HepG2 (cell line): ENCODE results near the gene ACE. TPM values are rescaled to one million over a fixed set of nuclear protein-coding genes. Genes with fewer than 3 reads are reported as not detected.

Source experiments
- ATAC-seq: fragments of 200-7000 bp; cut with Tn5 transposase; 3 replicates; pipeline ENCODE4 v1.9.1; 2020; ENCODE audit warnings: mild to moderate bottlenecking, moderate library complexity
- BruUV-seq: library from RNA; stranded (reverse); fragments of 400-500 nt; replicated peaks from 2 replicates; lab custom pipeline; 2021; lab: Mats Ljungman, UMichigan
- CTCF ChIA-PET: fragments of 300-600 bp; formaldehyde crosslinking; extraction: SDS; loops from one replicate; lab custom pipeline; 2021; ENCODE audit warnings: low total read pairs, inconsistent platforms, low intra/inter-chr PET ratio; lab: Yijun Ruan, JAX
- POLR2A ChIA-PET: fragments of 350-600 bp; sonication (Branson Sonifier 250); formaldehyde crosslinking; loops from one replicate; lab custom pipeline; 2020; ENCODE audit warnings: antibody characterized with exemption, inconsistent platforms; lab: Yijun Ruan, JAX
- DNase-seq: peaks from one replicate; pipeline ENCODE4 v3.0.0-alpha.2; 2015; ENCODE audit warnings: low spot score
- FAIRE-seq: peaks from 3 replicates; lab custom pipeline; 2011; peaks lifted over from hg19 to GRCh38; lab: Jason Lieb, UNC
- H2AFZ ChIP-seq: one replicate; pipeline ENCODE4 v1.6.1; 2011; ENCODE audit warnings: low read length, inconsistent platforms
- H3K27ac ChIP-seq: fragments of 300-600 bp; 3 replicates; pipeline ENCODE4 v1.8.0; 2011; ENCODE audit warnings: mixed run types, mild to moderate bottlenecking, mixed read lengths, low read length, inconsistent platforms; ENCODE audit not compliant: insufficient read depth; ENCODE audit errors: extremely low read length
- H3K27me3 ChIP-seq, 2 experiments: fragments of 200-600 bp in 1 of 2; 2 replicates in 1 of 2; 3 replicates in 1 of 2; pipeline versions ENCODE4 v1.6.0 to v1.8.0; 2011; ENCODE audit warnings: low read length in 2 of 2, mild to moderate bottlenecking in 2 of 2, moderate library complexity in 2 of 2, inconsistent platforms in 1 of 2; ENCODE audit not compliant: insufficient read depth in 2 of 2, control insufficient read depth in 1 of 2
- H3K36me3 ChIP-seq, 2 experiments: fragments of 200-600 bp in 1 of 2; replicated peaks in 1 of 2; 2 replicates in 1 of 2; 3 replicates in 1 of 2; pipeline versions ENCODE4 v1.5.1 to v1.8.0; 2011; ENCODE audit warnings: low read length in 2 of 2, inconsistent platforms in 1 of 2; ENCODE audit not compliant: insufficient read depth in 2 of 2, control insufficient read depth in 1 of 2
- H3K4me1 ChIP-seq: 2 replicates; pipeline ENCODE4 v1.5.1; 2012; ENCODE audit warnings: low read length, inconsistent platforms; ENCODE audit not compliant: insufficient read depth
- H3K4me2 ChIP-seq: 2 replicates; pipeline ENCODE4 v1.6.0; 2011; ENCODE audit warnings: low read depth, low read length, inconsistent platforms
- H3K4me3 ChIP-seq, 3 experiments: fragments of 200-600 bp in 1 of 3; sonication (generic), shearing (Covaris generic) in 1 of 3; replicated peaks in 1 of 3; 2 replicates each; pipeline ENCODE4 v1.5.1; 2011 to 2016; ENCODE audit warnings: low read length in 3 of 3, inconsistent platforms in 2 of 3, low read depth in 2 of 3, mild to moderate bottlenecking in 2 of 3, control low read depth in 1 of 3, mixed read lengths in 1 of 3; ENCODE audit not compliant: insufficient read depth in 1 of 3
- H3K79me2 ChIP-seq: one replicate; pipeline ENCODE4 v1.6.1; 2011; ENCODE audit warnings: low read length, inconsistent platforms; ENCODE audit not compliant: insufficient read depth
- H3K9ac ChIP-seq: 2 replicates; pipeline ENCODE4 v1.6.0; 2011; ENCODE audit warnings: mild to moderate bottlenecking, low read depth, low read length, inconsistent platforms; ENCODE audit not compliant: insufficient read depth
- H3K9me3 ChIP-seq: 2 replicates; pipeline ENCODE4 v1.5.1; 2012; ENCODE audit warnings: mild to moderate bottlenecking, low read length
- H4K20me1 ChIP-seq: 2 replicates; pipeline ENCODE4 v1.6.0; 2011; ENCODE audit warnings: inconsistent platforms, mild to moderate bottlenecking, low read length, moderate library complexity; ENCODE audit not compliant: insufficient read depth
- ATAD3A ChIP-seq: sonication (generic); formaldehyde crosslinking; IDR thresholded peaks from 2 replicates; pipeline ENCODE4 v1.4.0; 2020; ENCODE audit warnings: missing genetic modification reagents
- ATF7-NPFF ChIP-seq: sonication (generic); formaldehyde crosslinking; IDR thresholded peaks from 2 replicates; pipeline ENCODE4 v1.8.1; 2023; ENCODE audit warnings: mild to moderate bottlenecking, low read depth, missing genetic modification reagents, moderate library complexity
- CREB3 ChIP-seq: sonication (generic); formaldehyde crosslinking; IDR thresholded peaks from 2 replicates; pipeline ENCODE4 v1.5.0; 2020; ENCODE audit warnings: missing genetic modification reagents
- DPF2 ChIP-seq: sonication (generic); formaldehyde crosslinking; IDR thresholded peaks from 2 replicates; pipeline ENCODE4 v1.4.0; 2020; ENCODE audit warnings: mild to moderate bottlenecking, low read depth, missing genetic modification reagents, borderline replicate concordance
- HNRNPH1 ChIP-seq: fragments of 200-400 bp; formaldehyde crosslinking; optimal IDR thresholded peaks from 2 replicates; pipeline ENCODE3; 2017; ENCODE audit warnings: mild to moderate bottlenecking, low read depth, low read length
- HOXD1 ChIP-seq: sonication (generic); formaldehyde crosslinking; IDR thresholded peaks from 2 replicates; pipeline ENCODE4 v1.5.0; 2020; ENCODE audit warnings: missing genetic modification reagents
- KLF15 ChIP-seq: sonication (generic); formaldehyde crosslinking; IDR thresholded peaks from 2 replicates; pipeline ENCODE4 v1.8.1; 2023; ENCODE audit warnings: borderline replicate concordance, mild to moderate bottlenecking, inconsistent platforms, missing genetic modification reagents, mixed read lengths
- NR2C2 ChIP-seq: sonication (generic); formaldehyde crosslinking; IDR thresholded peaks from 2 replicates; pipeline ENCODE4 v1.4.0; 2020; ENCODE audit warnings: missing genetic modification reagents, mild to moderate bottlenecking, moderate library complexity, borderline replicate concordance
- PAX8 ChIP-seq: sonication (generic); formaldehyde crosslinking; IDR thresholded peaks from 2 replicates; pipeline ENCODE4 v1.8.0; 2022; ENCODE audit warnings: mild to moderate bottlenecking, missing genetic modification reagents, borderline replicate concordance
- PHF5A ChIP-seq: IDR thresholded peaks from one replicate; pipeline ENCODE4 v1.6.1; 2018; ENCODE audit warnings: low read depth, missing genetic modification reagents; ENCODE audit not compliant: unreplicated experiment
- SOX6 ChIP-seq, 2 experiments: fragments of 450-650 bp in 1 of 2; sonication (generic) in 1 of 2; formaldehyde crosslinking in 1 of 2; IDR thresholded peaks; 2 replicates each; pipeline versions ENCODE4 v1.4.0 to v1.6.1; 2017 to 2020; ENCODE audit warnings: antibody characterized with exemption in 1 of 2, mild to moderate bottlenecking in 1 of 2, missing genetic modification reagents in 1 of 2
- SP140L ChIP-seq: sonication (generic); formaldehyde crosslinking; IDR thresholded peaks from 2 replicates; pipeline ENCODE4 v1.4.0; 2020; ENCODE audit warnings: missing genetic modification reagents, borderline replicate concordance
- ZBTB34 ChIP-seq: sonication (generic); formaldehyde crosslinking; IDR thresholded peaks from 2 replicates; pipeline ENCODE4 v1.8.0; 2022; ENCODE audit warnings: mild to moderate bottlenecking, missing genetic modification reagents
- ZFP62 ChIP-seq: sonication (generic); formaldehyde crosslinking; IDR thresholded peaks from 2 replicates; pipeline ENCODE4 v1.4.0; 2020; ENCODE audit warnings: missing genetic modification reagents
- ZKSCAN8 ChIP-seq: IDR thresholded peaks from 2 replicates; pipeline ENCODE4 v1.6.1; 2016; ENCODE audit warnings: borderline replicate concordance, missing genetic modification reagents, missing compliant biosample characterization
- ZNF225 ChIP-seq: sonication (generic); formaldehyde crosslinking; IDR thresholded peaks from 2 replicates; pipeline ENCODE4 v1.4.0; 2020; ENCODE audit warnings: mild to moderate bottlenecking, missing genetic modification reagents
- ZNF329 ChIP-seq: sonication (generic); formaldehyde crosslinking; IDR thresholded peaks from 2 replicates; pipeline ENCODE4 v1.9.0; 2021; ENCODE audit warnings: low read depth, mild to moderate bottlenecking, missing genetic modification reagents
- ZNF34 ChIP-seq: sonication (generic); formaldehyde crosslinking; IDR thresholded peaks from 2 replicates; pipeline ENCODE4 v1.4.0; 2020; ENCODE audit warnings: mild to moderate bottlenecking, missing genetic modification reagents, borderline replicate concordance
- ZNF343 ChIP-seq: sonication (generic); formaldehyde crosslinking; IDR thresholded peaks from 2 replicates; pipeline ENCODE4 v1.4.0; 2020; ENCODE audit warnings: mild to moderate bottlenecking, missing genetic modification reagents
- ZNF768 ChIP-seq: sonication (generic); formaldehyde crosslinking; IDR thresholded peaks from 2 replicates; pipeline ENCODE4 v1.4.0; 2020; ENCODE audit warnings: missing genetic modification reagents
- WGBS: methylation state at CpG from one replicate; pipeline ENCODE4 v1.1.6; 2017; ENCODE audit warnings: low lambda C conversion rate; 5-methylcytosine and 5-hydroxymethylcytosine counted together
- in situ Hi-C: cut with HindIII; loops from 2 replicates; pipeline ENCODE4 v1.10.0; 2017; ENCODE audit warnings: low pct_unique_long_range_greater_than_20kb; ENCODE audit not compliant: extremely low pct_ligation_motif_present
- intact Hi-C: fragments of 100-400 bp; cut with micrococcal nuclease; formaldehyde crosslinking; loops from one replicate; pipeline ENCODE4 v1.10.0; 2022; ENCODE audit not compliant: unreplicated experiment
- polyA plus RNA-seq, 8 experiments: library from polyadenylated mRNA; depleted of rRNA in 3 of 8; stranded (reverse) in 7 of 8; unstranded in 1 of 8; fragments of >200 nt; fragmentation: Illumina TruSeq in 4 of 8; extraction: Trizol in 4 of 8; gene quantifications; 2 replicates each; pipeline versions ENCODE4 v1.2.1 to v1.2.3, GENCODE V29; 2011 to 2016; ENCODE audit warnings: low read depth in 4 of 8, missing spikeins in 1 of 8, mixed read lengths in 1 of 8; ENCODE audit not compliant: insufficient read depth in 1 of 8
- total RNA-seq, 5 experiments: library from RNA; depleted of rRNA; stranded (reverse); fragments of >200 nt; fragmentation: Illumina TruSeq; extraction: Trizol; gene quantifications; 2 replicates each; pipeline ENCODE4 v1.2.3, GENCODE V29; 2016; ENCODE audit warnings: low read depth in 1 of 5

The ACE gene
- total and polyA plus RNA-seq, 2 of the 13 experiments (the other 11 are each of a cell fraction or from before 2014, with no cell fraction given), result 0.08 to 0.13 TPM

- ATAC-seq (no peak), DNase-seq (no peak), FAIRE-seq (no peak)
- Histone ChIP-seq H3K9ac (no peak overlapping the region), H3K36me3 (no peaks in the 10 kb centered on the region), H3K27ac (no peak overlapping the region), H3K4me3 (no peak overlapping the region), H3K9me3 (no peaks in the 10 kb centered on the region), H3K4me2 (no peak overlapping the region), H3K79me2 (no peaks in the 10 kb centered on the region), H3K4me1 (no peaks in the 10 kb centered on the region), H4K20me1 (no peaks in the 10 kb centered on the region), H2AFZ (no peak overlapping the region), H3K27me3 (peaks cover 22 to 83% of the 10 kb centered on the region in 2 experiments; a peak in 4 of 5 replicates)
- TF ChIP-seq ZNF329 (CRISPR knock-in tag) (no peak), CREB3 (CRISPR knock-in tag) (no peak), ATAD3A (no peak), PAX8 (CRISPR knock-in tag) (no peak), ATF7-NPFF (CRISPR knock-in tag) (no peak), DPF2 (CRISPR knock-in tag) (no peak), NR2C2 (CRISPR knock-in tag) (no peak), ZNF34 (CRISPR knock-in tag) (no peak), ZFP62 (CRISPR knock-in tag) (no peak), SOX6 (IDR thresholded peaks at IDR 0.05) (no peak), SOX6 (CRISPR knock-in tag; IDR thresholded peaks at IDR 0.05) (no peak), ZNF225 (CRISPR knock-in tag) (no peak), HNRNPH1 (no peak), PHF5A (CRISPR knock-in tag) (no peak), ZBTB34 (CRISPR knock-in tag) (no peak), SP140L (CRISPR knock-in tag) (no peak), ZNF768 (CRISPR knock-in tag) (no peak), KLF15 (CRISPR knock-in tag) (no peak), ZNF343 (CRISPR knock-in tag) (no peak), HOXD1 (CRISPR knock-in tag) (no peak), ZKSCAN8 (no peak)
- CTCF ChIA-PET, result no interaction called here
- in situ Hi-C loops (no loop called here), intact Hi-C loops (no loop called here)
- POLR2A ChIA-PET, result no interaction called here
- BruUV-seq, result no TSS peak
- 35% methylated on average over 10 of the region's 10 CpGs for WGBS
These were observed 12.0 kb downstream of the ACE start for GRCh38 chr17:63488851-63489250.
